Measurements from ENCODE around the gene MEIS2. TPM values are rescaled to one million over a fixed set of nuclear protein-coding genes. Genes with fewer than 3 reads are reported as not detected.

MEIS2 gene
- total RNA-seq, 1 donor, result 17.7 TPM

DNA sequence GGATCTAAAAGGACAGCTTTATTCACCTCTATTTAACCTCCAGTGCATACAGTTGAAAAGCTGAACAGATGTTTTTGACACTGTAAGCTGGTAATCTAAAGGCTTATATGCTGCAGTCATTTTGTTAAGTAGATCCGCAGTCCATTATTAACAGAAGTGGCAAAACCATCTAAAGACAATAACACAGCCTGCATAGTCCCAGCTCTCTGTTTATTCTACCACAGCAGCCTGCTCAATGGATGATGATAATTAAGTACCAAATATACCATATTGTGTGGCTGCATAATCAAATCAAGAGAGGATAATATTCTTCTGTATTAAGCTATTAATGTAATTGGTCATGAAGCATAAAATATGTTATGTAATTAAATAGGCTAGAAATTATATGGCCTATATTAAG lies 207.1 kb downstream of the MEIS2 start:
- H3K4me1 ChIP-seq (ENCODE audit: insufficient read depth, low read length), result no peaks in the 10 kb centered on the region
- H3K4me3 ChIP-seq (ENCODE audit: insufficient read depth, low read length), result no peak overlapping the region
- no peak overlapping the region for H2AFZ ChIP-seq (ENCODE audit: low read length)
- H3K4me2 ChIP-seq (ENCODE audit: insufficient read depth, low read length), result no peak overlapping the region
- no peaks in the 10 kb centered on the region for H4K20me1 ChIP-seq (ENCODE audit: insufficient read depth, low read length)
- H3K27me3 ChIP-seq (ENCODE audit: insufficient read depth, low read length), result peaks cover 5% of the 10 kb centered on the region
- no peak for DNase-seq (ENCODE audit: insufficient read length, low spot score, missing footprints)
- H3K79me2 ChIP-seq (ENCODE audit: insufficient read depth, low read length), result no peaks in the 10 kb centered on the region
- TF ChIP-seq, protein P1, sequence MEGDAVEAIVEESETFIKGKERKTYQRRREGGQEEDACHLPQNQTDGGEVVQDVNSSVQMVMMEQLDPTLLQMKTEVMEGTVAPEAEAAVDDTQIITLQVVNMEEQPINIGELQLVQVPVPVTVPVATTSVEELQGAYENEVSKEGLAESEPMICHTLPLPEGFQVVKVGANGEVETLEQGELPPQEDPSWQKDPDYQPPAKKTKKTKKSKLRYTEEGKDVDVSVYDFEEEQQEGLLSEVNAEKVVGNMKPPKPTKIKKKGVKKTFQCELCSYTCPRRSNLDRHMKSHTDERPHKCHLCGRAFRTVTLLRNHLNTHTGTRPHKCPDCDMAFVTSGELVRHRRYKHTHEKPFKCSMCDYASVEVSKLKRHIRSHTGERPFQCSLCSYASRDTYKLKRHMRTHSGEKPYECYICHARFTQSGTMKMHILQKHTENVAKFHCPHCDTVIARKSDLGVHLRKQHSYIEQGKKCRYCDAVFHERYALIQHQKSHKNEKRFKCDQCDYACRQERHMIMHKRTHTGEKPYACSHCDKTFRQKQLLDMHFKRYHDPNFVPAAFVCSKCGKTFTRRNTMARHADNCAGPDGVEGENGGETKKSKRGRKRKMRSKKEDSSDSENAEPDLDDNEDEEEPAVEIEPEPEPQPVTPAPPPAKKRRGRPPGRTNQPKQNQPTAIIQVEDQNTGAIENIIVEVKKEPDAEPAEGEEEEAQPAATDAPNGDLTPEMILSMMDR (IDR thresholded peaks at IDR 0.05; ENCODE audit: extremely low read depth, low read depth, low read length), result no peak
- H3K27ac ChIP-seq (ENCODE audit: low read depth, low read length), result no peak overlapping the region
- no peaks in the 10 kb centered on the region for H3K9me3 ChIP-seq (ENCODE audit: low read depth, low read length)
- H3K36me3 ChIP-seq (ENCODE audit: insufficient read depth, low read length), result peaks cover 19% of the 10 kb centered on the region

DNA sequence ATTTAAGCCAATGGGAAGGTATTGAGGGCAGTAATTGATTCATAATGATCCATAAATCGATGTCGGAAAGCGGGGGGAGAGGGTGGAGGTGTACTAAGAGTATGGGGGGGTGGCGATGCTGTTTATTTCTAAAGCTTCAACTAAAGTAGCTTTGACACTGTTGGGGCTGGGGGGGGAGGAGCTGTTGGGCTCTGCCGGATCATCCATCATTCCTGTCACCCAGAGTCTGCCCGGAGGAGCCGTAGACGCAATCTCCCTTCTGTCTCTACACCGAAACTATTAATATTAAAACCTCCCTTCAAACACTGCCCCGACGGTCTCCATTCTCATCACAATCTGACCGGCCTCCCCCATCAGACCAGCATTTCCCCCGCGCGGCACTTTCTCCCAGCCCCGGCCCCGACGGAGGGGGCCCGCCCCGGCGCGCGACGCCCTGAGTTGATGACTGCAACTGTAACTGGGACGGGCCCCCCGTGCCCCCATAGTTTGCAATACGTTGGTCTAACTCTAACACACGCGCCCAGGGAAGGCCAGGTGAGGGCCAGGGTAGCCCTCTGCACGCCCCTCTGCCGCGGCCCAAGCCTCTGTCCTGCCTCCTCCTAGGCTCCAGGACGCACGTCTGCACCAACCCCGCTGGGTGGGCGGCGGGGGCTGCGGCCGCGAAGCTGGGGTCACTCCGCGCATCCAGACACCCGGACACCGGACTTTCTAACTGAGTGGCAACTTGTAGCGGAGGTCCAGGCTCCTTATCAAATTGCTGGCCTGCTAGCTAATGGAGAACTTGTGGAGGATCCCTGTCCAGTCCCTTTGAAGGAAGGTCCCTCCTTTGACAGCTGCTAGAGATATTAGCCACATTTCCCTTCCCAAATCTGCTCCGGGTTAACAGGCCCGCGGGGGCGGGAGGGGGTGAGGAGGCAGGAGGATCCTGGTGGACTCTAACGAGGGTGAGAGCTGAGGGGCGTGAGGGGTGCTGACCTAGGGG lies 212.0 kb downstream of the MEIS2 start:
- H3K9me3 ChIP-seq (ENCODE audit: low read depth, low read length), result no peaks in the 10 kb centered on the region
- no peak overlapping the region for H3K27ac ChIP-seq (ENCODE audit: low read depth, low read length)
- peak overlapping the region; percentile 65 for H3K4me2 ChIP-seq (ENCODE audit: insufficient read depth, low read length)
- peaks cover 11% of the 10 kb centered on the region for H3K4me1 ChIP-seq (ENCODE audit: insufficient read depth, low read length)
- H3K27me3 ChIP-seq (ENCODE audit: insufficient read depth, low read length), result peaks cover 54% of the 10 kb centered on the region
- peaks cover 6% of the 10 kb centered on the region for H3K36me3 ChIP-seq (ENCODE audit: insufficient read depth, low read length)
- H2AFZ ChIP-seq (ENCODE audit: low read length), result no peak overlapping the region
- DNase-seq (ENCODE audit: insufficient read length, low spot score, missing footprints), result peak; percentile 74
- no peaks in the 10 kb centered on the region for H4K20me1 ChIP-seq (ENCODE audit: insufficient read depth, low read length)
- TF ChIP-seq, protein P1 (IDR thresholded peaks at IDR 0.05; ENCODE audit: extremely low read depth, low read depth, low read length), result no peak
- H3K79me2 ChIP-seq (ENCODE audit: insufficient read depth, low read length), result no peaks in the 10 kb centered on the region
- peak overlapping the region; percentile 38 for H3K4me3 ChIP-seq (ENCODE audit: insufficient read depth, low read length)

GRCh38 chr15:36887214-36887961 lies 213.0 kb downstream of the MEIS2 start:
- Histone ChIP-seq H3K4me2 (ENCODE audit: insufficient read depth, low read length) (peak overlapping the region; percentile 65), H3K4me1 (ENCODE audit: insufficient read depth, low read length) (peaks cover 20% of the 10 kb centered on the region), H4K20me1 (ENCODE audit: insufficient read depth, low read length) (no peaks in the 10 kb centered on the region), H3K27ac (ENCODE audit: low read depth, low read length) (no peak overlapping the region), H3K9me3 (ENCODE audit: low read depth, low read length) (no peaks in the 10 kb centered on the region), H3K27me3 (ENCODE audit: insufficient read depth, low read length) (peaks cover 63% of the 10 kb centered on the region), H3K4me3 (ENCODE audit: insufficient read depth, low read length) (peak overlapping the region; percentile 38), H2AFZ (ENCODE audit: low read length) (no peak overlapping the region), H3K79me2 (ENCODE audit: insufficient read depth, low read length) (no peaks in the 10 kb centered on the region), H3K36me3 (ENCODE audit: insufficient read depth, low read length) (peaks cover 6% of the 10 kb centered on the region)
- peak; percentile 70 for DNase-seq (ENCODE audit: insufficient read length, low spot score, missing footprints)
- TF ChIP-seq, protein P1 (IDR thresholded peaks at IDR 0.05; ENCODE audit: extremely low read depth, low read depth, low read length), result no peak

DNA sequence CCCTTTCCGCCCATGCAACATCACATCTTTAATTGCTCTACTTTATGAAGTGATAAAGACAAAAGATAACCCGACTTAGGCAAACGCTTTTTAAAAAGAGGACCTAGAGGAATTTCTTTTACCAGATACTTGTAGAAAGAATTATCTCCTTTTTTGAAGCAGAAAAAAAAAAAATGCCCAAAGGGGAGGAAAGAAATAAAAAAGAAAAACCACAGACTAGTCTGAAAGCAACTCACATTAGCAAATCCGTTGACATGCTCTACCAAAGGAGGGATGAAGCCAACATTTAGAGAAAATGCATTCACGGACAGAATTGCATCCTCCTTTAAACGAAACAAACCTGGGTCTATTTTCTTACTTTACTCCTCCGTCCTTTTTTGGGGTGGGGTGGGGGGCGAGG lies 213.6 kb downstream of the MEIS2 start:
- TF ChIP-seq, protein P1 (IDR thresholded peaks at IDR 0.05; ENCODE audit: extremely low read depth, low read depth, low read length), result no peak
- no peak for DNase-seq (ENCODE audit: insufficient read length, low spot score, missing footprints)
- Histone ChIP-seq H3K4me3 (ENCODE audit: insufficient read depth, low read length) (no peak overlapping the region), H4K20me1 (ENCODE audit: insufficient read depth, low read length) (peaks cover 2% of the 10 kb centered on the region), H3K79me2 (ENCODE audit: insufficient read depth, low read length) (no peaks in the 10 kb centered on the region), H3K9me3 (ENCODE audit: low read depth, low read length) (no peaks in the 10 kb centered on the region), H3K4me1 (ENCODE audit: insufficient read depth, low read length) (peaks cover 21% of the 10 kb centered on the region), H3K4me2 (ENCODE audit: insufficient read depth, low read length) (no peak overlapping the region), H3K27me3 (ENCODE audit: insufficient read depth, low read length) (peaks cover 70% of the 10 kb centered on the region), H2AFZ (ENCODE audit: low read length) (no peak overlapping the region), H3K36me3 (ENCODE audit: insufficient read depth, low read length) (no peaks in the 10 kb centered on the region), H3K27ac (ENCODE audit: low read depth, low read length) (no peak overlapping the region)
